ENCODE measurements around the gene KCNK6.

KCNK6 gene

DNA sequence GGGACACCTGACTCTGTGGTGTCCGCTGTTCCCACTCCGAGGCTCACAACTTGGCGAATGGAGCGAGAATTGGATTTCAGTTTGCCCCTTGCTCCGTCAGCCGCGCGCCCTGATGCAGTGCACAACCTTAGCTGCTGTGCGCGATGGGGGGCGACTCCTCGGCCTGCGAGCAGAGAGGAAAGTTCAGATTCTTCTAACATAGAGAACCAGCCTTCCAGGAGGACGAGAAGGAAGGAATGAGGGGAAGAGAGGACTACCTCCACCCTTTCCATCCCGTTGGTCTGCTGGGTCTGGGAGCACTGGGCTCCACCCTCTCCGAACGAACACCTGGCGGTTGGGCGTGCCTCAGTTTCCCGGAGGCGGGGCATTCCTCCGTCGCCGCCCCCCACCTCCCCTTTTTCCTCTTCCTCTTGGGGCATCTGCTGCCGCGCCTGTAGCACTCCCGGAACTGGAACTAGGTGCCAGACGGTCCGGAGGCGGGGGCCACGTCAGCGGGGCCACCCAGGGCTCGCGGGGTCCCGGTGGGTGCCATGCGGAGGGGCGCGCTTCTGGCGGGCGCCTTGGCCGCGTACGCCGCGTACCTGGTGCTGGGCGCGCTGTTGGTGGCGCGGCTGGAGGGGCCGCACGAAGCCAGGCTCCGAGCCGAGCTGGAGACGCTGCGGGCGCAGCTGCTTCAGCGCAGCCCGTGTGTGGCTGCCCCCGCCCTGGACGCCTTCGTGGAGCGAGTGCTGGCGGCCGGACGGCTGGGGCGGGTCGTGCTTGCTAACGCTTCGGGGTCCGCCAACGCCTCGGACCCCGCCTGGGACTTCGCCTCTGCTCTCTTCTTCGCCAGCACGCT is at the start of gene KCNK6:
Gene KCNK6 (plus strand): TSS at position 425 of the 838 bp plus-strand sequence. CDS start 106 bp downstream, at position 531.
- FAIRE-seq = no peak

DNA sequence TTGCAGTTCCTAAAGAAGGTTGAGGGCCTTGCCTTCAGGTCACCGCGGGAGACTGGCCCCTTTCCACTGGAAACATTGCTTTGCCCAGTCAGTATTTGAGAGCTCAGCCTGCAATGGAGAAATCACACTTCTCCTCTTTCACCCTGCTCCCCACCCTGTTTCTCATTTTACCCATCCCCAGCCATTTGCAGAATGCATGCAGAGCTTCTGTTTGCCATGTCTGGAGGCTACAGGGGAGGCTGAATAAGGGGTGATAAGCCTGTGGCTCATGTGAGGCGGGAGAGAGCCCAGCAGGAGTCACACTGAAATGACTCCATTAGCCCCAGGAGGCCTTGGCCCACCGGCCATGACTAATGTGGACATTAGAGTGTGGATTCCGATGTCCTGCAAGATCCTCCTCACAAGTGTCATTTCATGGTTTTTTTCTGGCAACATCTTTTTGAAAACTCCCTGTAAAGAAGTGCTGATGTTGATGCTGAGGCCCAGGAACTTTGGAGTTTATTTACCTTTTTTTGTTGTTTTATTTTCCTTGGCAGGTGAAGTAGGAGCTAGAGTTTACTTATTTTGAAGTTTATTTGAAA is 49.0 kb upstream of the KCNK6 start:
- no peak for FAIRE-seq

DNA sequence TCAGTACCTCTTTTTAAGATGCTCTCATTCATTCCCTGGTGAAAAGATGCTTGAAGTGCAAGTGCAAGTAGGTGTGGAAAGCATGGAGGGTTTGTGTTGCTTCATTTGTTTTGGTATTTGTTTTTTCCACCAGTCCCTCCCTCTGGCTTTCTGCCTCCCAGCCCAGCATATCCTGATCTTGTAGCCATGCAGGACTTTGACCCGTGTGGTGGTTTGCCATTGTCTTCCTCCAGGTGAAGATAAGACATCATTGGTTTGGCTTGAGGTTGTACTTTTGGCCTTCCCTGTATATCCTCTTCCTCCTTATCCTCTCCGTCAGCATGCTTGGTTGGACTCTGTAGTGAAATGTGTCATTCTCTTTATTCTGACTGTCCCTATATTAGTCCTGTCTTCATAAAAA is 46.1 kb upstream of the KCNK6 start:
- no peak for FAIRE-seq

DNA sequence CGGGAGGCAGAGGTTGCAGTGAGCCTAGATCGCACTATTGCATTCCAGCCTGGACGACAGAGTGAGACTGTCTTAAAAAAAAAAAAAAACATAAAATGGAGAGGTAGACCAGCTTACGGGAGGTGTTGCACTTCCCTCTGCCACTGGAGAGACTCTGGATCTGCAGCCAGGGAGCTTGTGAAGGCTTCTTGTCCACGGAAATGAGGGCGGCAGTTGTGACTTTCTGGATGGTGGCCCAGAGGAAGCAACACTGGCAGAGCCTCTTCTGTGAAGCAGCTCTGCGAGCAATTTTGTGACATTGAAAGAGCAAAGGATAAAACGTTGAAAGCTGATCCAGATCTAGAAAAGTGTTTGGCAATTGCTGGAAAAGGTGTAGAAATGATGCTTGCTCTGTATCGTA is 44.9 kb upstream of the KCNK6 start:
- FAIRE-seq = no peak

DNA sequence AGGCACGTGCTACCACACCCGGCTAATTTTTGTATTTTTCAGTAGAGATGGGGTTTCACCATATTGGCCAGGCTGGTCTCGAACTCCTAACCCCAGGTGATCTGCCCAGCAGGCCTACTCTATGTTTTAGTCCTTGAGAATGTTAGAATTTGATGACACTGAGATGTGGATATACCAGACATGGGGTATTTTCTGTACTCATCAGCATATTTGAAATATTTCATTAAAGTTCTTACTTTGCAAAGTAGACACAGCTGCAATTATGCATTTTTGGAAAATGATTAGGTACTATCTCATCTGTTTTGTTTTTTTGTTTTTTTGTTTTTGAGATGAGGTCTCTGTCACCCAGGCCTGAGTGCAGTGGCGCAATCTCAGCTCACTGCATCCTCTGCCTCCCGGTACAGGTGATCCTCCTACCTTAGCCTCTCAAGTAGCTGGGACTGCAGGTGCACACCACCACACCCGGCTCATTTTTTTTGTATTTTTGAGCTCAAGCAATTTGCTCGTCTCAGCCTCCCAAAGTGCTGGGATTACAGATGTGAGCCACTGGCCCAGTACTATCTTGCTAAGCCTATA is 42.6 kb upstream of the KCNK6 start:
- no peak for FAIRE-seq

DNA sequence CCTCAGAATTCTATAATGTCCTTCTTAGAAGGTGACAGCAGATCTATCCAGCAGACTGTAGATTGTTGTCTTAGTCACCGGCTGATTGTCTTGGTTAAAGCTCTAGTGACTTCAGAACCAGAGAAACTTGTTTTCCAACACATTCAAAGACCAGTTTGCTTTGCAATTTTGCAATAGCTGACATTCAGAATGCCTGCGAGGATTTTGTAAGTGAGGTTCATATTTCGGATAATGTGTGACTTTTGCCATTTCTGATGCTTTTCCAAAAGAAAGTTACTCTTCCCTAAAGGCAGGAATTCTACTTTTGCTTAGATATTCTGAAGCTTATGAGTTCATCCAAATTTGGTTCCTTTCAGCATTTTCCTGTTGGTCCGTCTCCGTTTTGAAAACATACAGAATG is 42.1 kb upstream of the KCNK6 start:
- FAIRE-seq = no peak

DNA sequence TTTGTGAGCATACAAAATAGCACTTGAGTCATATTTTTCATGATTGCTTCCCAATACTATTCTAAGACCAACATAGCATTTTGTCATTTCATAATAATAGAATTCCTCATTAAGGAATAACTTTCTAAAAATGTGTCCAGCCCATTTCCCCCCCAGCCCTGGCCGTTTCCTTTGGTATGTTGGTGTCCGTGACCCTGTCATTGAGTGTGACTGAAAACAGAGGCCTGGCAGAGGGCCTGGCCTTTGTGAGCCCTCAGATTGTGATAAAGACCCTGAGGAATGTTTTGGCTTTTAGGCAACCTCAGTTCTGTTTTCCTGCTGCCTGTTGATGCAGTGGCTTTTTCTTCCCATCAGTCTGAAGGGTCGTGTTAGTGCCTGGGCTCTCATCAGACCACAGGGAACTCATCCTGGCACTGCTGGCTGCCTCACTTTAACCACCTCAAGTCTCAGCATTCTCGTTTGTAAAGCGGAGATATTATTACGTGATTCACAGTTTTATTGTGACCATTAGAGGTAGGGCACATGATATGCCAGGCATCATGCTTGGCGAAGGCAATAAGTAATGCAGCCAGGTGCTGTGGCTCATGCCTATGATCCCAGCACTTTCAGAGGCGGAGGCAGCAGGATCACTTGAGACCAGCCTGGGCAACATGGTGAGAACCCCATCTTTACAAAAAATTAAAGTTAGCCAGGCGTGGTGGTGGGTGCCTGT is 41.5 kb upstream of the KCNK6 start:
- FAIRE-seq = no peak

DNA sequence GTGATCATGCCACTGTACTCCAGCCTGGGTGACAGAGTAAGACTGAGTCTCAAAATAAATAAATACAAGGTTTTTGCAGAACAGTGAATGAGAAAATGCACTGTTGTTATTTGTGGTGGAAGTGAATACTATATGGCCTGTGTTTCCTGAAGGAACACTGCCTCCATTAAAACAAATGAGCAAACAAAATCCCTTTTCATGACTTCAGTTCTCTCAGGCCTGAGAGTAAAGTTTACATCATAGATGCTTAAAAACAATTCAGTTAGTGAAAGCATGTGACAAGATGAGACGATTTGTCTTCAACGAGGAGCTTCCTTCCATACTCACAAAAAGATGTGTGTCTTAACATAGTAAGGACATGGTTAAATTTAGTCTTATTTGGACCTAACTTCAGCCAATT is 40.9 kb upstream of the KCNK6 start:
- no peak for FAIRE-seq

DNA sequence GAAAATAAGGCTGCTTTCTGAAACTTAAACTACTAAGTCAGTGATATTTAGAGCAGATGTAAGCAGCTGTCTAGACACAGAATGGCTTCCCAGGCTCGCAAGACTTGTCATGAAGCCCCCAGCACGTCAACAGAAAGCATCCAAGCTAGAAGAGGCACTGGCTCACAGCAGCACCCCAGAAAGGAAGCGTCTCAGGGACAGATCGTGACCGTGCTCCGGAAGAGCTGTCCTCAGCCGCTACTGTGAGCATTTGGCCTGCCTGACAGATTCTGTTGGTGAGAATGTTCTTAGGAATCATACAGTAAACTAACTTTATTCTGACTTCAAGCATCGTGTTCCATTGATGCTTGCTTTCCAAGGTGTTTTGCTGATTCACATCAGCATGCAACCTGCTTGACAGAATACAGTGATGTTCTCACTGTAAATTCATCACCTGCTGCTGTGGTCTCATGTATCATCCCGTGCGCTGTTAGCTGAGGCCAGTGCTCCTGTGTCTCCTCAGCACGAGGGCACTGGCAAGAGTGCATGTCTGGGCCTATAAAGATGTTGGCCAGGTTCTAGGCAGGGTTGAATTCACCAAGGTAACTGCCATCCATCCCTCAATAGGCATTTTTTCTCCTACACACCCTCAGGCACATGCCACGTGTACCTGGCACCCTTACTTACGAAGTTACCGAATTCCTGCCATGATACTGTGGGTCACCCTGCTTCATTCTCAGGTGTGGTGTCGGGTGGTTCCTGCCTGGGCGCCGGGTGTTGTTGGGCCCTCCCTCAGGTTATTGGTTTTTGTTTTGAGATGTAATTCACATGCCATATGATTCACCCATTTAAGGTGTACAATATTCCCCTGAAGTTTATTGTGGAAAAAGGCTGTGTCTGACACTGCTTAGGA is 39.4 kb upstream of the KCNK6 start:
- no peak for FAIRE-seq

DNA sequence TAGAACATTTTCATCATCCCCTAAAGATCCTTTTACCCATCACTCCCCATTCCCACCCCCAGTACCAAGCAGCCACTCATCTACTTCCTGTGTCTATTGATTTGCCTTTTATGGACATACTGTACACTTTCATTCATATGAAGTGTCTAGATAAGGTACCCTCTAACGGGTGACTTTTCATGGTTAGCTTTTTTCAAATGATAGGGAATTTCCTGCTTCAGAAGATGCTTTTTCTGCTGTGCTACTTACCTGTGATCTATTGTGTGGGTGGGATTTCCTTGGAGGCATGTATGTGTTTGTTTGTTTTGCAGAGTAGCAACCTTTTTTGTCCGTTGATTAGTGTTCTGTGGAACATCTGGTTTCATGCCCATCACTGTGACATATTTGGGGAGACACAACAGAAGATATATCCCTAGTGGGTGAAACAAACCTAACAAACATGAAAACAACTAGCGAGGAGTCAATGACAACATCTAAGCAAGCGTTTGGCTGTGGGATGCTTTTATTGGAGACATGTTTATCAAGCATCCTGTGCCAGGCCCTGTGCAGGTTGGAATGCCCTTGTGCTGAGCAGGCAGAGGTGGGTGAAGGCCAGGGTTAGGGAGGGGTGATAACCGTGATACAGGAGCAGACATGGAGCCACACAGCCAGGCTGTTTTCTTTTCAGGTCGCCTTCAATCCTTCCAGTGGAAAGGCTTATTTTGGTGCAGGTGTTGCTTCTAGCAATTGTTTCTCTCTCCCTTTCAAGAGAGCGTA is 37.7 kb upstream of the KCNK6 start:
- no peak for FAIRE-seq

DNA sequence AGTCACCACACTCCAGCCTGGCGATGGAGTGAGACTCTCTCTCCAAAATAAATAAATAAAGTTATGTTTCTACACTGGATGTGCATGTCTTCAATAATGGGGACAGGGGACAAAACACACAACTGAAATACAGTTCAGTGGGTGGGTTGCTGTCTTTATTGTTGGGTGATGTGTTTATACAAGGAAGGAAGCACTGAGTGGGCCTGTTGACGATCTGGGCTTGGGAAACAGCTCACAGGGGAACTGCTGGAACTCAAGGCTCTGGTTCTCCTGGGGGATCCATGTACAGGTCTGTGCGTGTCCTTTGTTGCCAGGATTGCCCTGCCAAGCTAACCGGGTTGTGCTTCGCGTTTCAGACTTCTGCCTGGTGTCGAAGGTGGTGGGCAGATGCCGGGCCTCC is 36.4 kb upstream of the KCNK6 start:
- no peak for FAIRE-seq

DNA sequence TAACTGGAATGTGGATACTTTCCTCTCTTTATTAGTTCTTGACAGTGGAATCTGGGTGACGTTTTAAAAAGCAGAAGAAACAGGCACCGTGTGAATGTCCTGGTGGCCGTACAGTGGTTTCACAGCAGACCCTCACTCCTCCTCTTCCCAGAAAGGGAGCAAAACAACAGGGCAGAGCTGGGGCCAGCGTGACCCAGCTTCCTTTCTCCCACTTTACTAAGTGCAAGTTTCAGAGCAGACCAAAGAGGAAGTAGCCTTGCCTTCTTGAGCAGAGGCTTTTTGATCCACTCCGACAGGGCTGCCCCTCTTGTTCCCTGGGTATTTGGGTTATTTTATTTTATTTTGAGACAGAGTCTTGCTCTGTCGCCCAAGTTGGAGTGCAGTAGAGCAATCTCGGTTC is 35.2 kb upstream of the KCNK6 start:
- FAIRE-seq = no peak

DNA sequence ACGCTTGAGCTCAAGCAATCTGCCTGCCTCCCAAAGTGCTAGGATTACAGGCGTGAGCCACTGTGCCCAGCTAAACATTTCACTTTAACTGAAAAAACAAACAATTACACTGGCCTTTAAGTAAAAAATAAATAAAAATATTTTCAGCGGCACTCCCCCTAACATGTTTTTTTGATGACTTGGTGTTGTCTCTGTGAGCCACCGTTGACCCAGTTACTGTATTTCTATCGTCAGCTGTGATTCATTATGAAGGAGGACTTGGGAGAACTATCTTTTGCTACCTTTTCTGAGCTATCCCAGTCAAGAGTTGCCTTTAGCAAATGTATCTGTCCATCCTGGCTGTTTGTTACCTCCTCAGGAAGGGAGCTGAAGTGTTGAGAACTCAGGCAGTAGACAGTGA is 34.1 kb upstream of the KCNK6 start:
- FAIRE-seq = no peak

DNA sequence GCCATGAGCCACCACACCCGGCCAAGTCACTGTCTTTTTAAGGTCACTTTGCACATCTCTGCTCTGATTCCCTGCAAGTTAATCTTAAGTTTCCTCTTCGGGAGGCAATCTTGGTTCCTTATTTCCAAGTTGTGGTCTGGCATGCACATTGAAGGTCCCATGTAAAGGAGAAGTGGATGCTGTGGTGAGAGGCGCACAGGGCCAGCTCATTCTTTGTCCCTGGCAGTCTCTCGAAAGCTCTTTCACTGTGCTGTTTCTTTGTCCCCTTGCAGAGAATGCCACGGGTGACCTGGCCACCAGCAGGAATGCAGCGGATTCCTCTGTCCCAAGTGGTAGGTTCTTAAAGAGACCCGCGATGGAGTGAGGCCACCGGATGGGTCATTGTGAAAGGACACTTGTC is 32.0 kb upstream of the KCNK6 start:
- FAIRE-seq = no peak

DNA sequence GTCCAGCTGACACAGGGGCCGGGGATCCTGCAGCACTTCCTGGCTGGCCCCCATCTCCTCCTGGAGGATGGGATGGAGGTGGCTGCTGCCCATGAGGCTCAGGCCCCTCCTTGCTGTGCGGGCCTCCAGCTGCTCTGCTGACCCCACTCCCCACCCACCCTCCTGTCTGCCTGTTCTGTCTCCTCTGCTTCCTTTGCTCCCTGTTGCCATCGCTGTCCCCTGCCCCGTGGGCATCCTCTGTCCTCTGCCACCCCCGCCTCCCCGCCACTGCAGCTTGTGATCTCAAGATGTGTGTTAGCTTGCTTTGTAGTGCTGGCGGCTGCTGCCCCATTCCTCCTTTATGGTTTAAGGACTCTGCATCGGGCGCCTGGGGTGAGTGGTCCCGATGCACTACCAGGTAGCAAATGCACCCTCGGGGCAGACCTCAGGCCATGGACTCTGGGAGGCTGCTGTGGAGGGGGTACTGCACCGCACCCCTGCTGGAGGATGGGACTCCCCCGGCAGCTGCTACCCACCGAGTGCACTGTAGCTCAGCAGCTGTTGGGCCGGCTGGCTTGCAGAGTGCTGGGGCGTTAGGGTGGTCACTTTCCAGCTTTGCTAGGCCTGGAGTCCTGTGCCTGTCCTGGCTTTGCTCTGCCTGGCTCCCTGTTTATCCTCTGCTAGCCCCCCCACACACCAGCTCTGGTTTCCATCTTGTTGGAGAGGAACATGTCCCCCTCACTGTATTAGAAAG is 31.4 kb upstream of the KCNK6 start:
- FAIRE-seq = no peak

DNA sequence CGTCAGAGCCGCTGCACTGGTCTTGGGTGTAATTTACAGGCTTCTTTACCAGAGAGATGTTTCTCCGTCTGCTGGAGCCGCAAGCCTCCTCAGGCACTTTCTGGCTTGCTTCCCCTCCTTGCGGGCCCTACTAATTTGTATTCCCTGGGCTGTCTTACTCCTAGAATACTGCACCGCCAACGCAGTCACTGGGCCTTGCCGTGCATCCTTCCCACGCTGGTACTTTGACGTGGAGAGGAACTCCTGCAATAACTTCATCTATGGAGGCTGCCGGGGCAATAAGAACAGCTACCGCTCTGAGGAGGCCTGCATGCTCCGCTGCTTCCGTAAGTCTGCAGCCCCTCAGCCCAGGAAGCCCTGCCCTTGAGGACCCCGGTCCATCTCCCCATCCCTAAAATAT is 29.7 kb upstream of the KCNK6 start:
- FAIRE-seq = no peak

DNA sequence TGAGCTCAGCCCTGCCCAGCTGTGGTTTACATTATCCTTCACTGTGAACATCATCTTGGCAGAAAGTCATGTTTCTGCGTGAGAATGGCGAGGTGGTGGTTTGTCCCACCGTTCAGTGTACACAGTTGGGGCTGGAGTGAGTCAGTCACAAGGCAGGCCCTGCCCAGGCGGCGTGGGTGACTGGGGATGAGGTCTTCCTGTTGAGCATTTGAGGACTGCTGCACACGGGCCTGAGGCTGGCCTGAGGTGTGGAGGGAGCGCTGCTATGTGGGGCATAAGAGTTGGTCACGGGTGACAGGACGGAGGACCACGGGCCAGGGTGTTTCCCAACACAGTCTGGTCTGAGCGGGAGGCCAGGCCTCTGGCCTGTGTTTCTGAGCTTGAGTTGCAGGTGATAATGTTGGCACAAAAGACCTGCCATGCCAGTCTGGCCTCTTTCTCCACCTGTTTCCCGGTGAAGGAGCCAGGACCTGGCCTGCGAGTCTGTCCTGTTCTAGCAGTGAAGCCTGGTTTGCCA is 29.0 kb upstream of the KCNK6 start:
- no peak for FAIRE-seq

DNA sequence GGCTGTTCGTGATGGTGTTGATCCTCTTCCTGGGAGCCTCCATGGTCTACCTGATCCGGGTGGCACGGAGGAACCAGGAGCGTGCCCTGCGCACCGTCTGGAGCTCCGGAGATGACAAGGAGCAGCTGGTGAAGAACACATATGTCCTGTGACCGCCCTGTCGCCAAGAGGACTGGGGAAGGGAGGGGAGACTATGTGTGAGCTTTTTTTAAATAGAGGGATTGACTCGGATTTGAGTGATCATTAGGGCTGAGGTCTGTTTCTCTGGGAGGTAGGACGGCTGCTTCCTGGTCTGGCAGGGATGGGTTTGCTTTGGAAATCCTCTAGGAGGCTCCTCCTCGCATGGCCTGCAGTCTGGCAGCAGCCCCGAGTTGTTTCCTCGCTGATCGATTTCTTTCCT is 27.8 kb upstream of the KCNK6 start:
- FAIRE-seq = no peak

DNA sequence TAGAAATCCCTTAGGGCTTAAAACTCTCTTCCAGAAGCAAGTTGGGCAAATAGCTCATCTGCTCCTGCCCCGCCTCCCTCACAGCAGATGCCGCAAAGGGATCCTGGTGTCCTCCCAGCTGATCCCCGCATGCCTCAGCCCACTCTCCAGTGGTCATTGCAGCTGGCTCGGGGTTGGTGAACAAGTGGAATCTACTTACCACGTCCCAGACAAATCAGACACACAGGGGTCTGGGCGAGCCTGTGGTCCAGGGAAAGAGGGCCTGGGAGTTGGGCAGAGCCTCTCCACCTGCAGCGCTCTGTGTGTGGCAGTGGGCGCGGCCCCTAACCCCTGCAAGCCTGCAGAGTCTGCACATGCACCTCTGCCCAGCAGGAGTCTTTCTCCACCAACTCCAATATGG is 26.4 kb upstream of the KCNK6 start:
- no peak for FAIRE-seq

DNA sequence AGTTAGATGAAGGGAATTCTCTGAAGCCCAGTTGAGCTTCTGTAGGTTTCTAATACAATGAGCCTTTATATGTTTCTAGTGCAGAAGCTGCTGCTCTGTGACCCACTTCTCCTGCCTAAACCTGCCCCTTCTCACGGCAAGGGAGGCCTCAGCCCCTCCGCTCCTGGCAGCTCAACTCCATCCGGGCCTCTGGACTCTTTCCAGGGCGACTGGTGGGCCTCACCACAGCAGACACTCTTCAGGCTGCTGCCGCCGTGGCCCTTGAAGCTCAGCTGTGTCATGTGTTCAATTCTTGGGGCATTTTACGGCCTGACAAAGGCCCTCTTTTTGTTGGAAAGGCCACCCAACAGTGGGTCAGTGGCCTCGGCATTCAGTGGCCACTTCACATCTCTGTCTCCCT is 25.6 kb upstream of the KCNK6 start:
- no peak for FAIRE-seq
